Cortex of kidney (tissue), 1 donor: Measurements from ENCODE around the gene FAM53B.

ENCODE experiments used
- DNase-seq: peaks from one replicate; lab custom pipeline; 2025; lab: John Stamatoyannopoulos, UW

Gene FAM53B

GRCh38 chr10:124661660-124662180, 82.5 kb downstream of the FAM53B start:
- no peak for DNase-seq

- no peak for DNase-seq
Observed at GRCh38 chr10:124660404-124661125, 83.6 kb downstream of the FAM53B start.

GRCh38 chr10:124659380-124659779, 84.8 kb downstream of the FAM53B start:
- no peak for DNase-seq

- no peak for DNase-seq
Observed at GRCh38 chr10:124658591-124659242, 85.5 kb downstream of the FAM53B start.

GRCh38 chr10:124657806-124658205, 86.4 kb downstream of the FAM53B start:
- no peak for DNase-seq

GRCh38 chr10:124656541-124656940, 87.6 kb downstream of the FAM53B start:
- DNase-seq: no peak

GRCh38 chr10:124656113-124656490, 88.1 kb downstream of the FAM53B start:
- DNase-seq: no peak

GRCh38 chr10:124655191-124656112, 88.7 kb downstream of the FAM53B start:
- no peak for DNase-seq

GRCh38 chr10:124654686-124655085, 89.5 kb downstream of the FAM53B start:
- no peak for DNase-seq

GRCh38 chr10:124653811-124654651, 90.1 kb downstream of the FAM53B start:
- no peak for DNase-seq

GRCh38 chr10:124653311-124653710, 90.9 kb downstream of the FAM53B start:
- no peak for DNase-seq

GRCh38 chr10:124652701-124653100, 91.5 kb downstream of the FAM53B start:
- DNase-seq: no peak

GRCh38 chr10:124652200-124652599, 92.0 kb downstream of the FAM53B start:
- no peak for DNase-seq

GRCh38 chr10:124651402-124651891, 92.7 kb downstream of the FAM53B start:
- no peak for DNase-seq

GRCh38 chr10:124650820-124651401, 93.3 kb downstream of the FAM53B start:
- no peak for DNase-seq

GRCh38 chr10:124650263-124650662, 93.9 kb downstream of the FAM53B start:
- no peak for DNase-seq

GRCh38 chr10:124649214-124649613, 95.0 kb downstream of the FAM53B start:
- no peak for DNase-seq

- no peak for DNase-seq
Observed at GRCh38 chr10:124648738-124649137, 95.4 kb downstream of the FAM53B start.

GRCh38 chr10:124648131-124648475, 96.1 kb downstream of the FAM53B start:
- DNase-seq: no peak

GRCh38 chr10:124647421-124648130, 96.6 kb downstream of the FAM53B start:
- DNase-seq: no peak
